Neural progenitor cell (in vitro differentiated cells): ENCODE measurements around the gene WSCD2. TPM values are rescaled to one million over a fixed set of nuclear protein-coding genes. Genes with fewer than 3 reads are reported as not detected.

ENCODE experiments used
- DNase-seq: peaks from one replicate; pipeline ENCODE4 v3.0.0-alpha.2; 2016; ENCODE audit warnings: low spot score
- H2AFZ ChIP-seq: fragments of 200-600 bp; sonication (generic); replicated peaks from 2 replicates; pipeline ENCODE4 v1.6.1; 2016; ENCODE audit warnings: antibody characterized with exemption
- H3F3A ChIP-seq: fragments of 200-600 bp; sonication (generic); 2 replicates; pipeline ENCODE4 v1.6.1; 2016; ENCODE audit warnings: antibody characterized with exemption, low read depth
- H3K27ac ChIP-seq: fragments of 200-600 bp; sonication (generic); 2 replicates; pipeline ENCODE4 v1.5.1; 2016; ENCODE audit warnings: mild to moderate bottlenecking
- H3K27me3 ChIP-seq: fragments of 200-600 bp; sonication (generic); 2 replicates; pipeline ENCODE4 v1.6.1; 2016; ENCODE audit warnings: mild to moderate bottlenecking, moderate library complexity
- H3K36me3 ChIP-seq: fragments of 200-600 bp; sonication (generic); 2 replicates; pipeline ENCODE4 v1.5.1; 2016
- H3K4me1 ChIP-seq: fragments of 200-600 bp; sonication (generic); 2 replicates; pipeline ENCODE4 v1.6.1; 2016; ENCODE audit warnings: mixed run types
- H3K4me2 ChIP-seq: fragments of 200-600 bp; sonication (generic); 2 replicates; pipeline ENCODE4 v1.6.1; 2016
- H3K4me3 ChIP-seq: fragments of 200-600 bp; sonication (generic); 2 replicates; pipeline ENCODE4 v1.5.1; 2016
- H3K79me2 ChIP-seq: fragments of 200-600 bp; sonication (generic); 2 replicates; pipeline ENCODE4 v1.6.1; 2016; ENCODE audit warnings: low read depth
- H3K9ac ChIP-seq: fragments of 200-600 bp; sonication (generic); 2 replicates; pipeline ENCODE4 v1.6.1; 2016
- H3K9me3 ChIP-seq: fragments of 200-600 bp; sonication (generic); 2 replicates; pipeline ENCODE4 v1.5.1; 2016; ENCODE audit warnings: low read depth
- H4K20me1 ChIP-seq: fragments of 200-600 bp; sonication (generic); 2 replicates; pipeline ENCODE4 v1.6.1; 2016; ENCODE audit warnings: low read depth
- H3K27ac Mint-ChIP-seq: 3 replicates; pipeline ENCODE4 v1.8.0; 2021; ENCODE audit warnings: mixed read lengths
- H3K27me3 Mint-ChIP-seq: 2 replicates; pipeline ENCODE4 v1.8.0; 2022; ENCODE audit warnings: low read depth, mild to moderate bottlenecking, inconsistent platforms, moderate library complexity, mixed read lengths; ENCODE audit not compliant: insufficient read depth
- H3K36me3 Mint-ChIP-seq: 3 replicates; pipeline ENCODE4 v1.8.0; 2021; ENCODE audit warnings: mixed read lengths
- H3K4me1 Mint-ChIP-seq: 3 replicates; pipeline ENCODE4 v1.8.0; 2021; ENCODE audit warnings: mixed read lengths
- H3K4me3 Mint-ChIP-seq: 3 replicates; pipeline ENCODE4 v1.8.0; 2021; ENCODE audit warnings: mild to moderate bottlenecking, moderate library complexity, mixed read lengths
- H3K9me3 Mint-ChIP-seq: 3 replicates; pipeline ENCODE4 v1.8.0; 2020; ENCODE audit warnings: mixed read lengths
- EZH2 ChIP-seq: fragments of 200-600 bp; sonication (generic); IDR thresholded peaks from 2 replicates; pipeline ENCODE4 v1.6.1; 2017; ENCODE audit warnings: antibody characterized with exemption, mild to moderate bottlenecking, moderate library complexity
- EZH2phosphoT487 ChIP-seq: fragments of 200-600 bp; sonication (generic); IDR thresholded peaks from 2 replicates; pipeline ENCODE4 v1.6.1; 2017; ENCODE audit warnings: antibody characterized with exemption
- total RNA-seq: library from RNA; depleted of rRNA; stranded (reverse); fragments of >200 nt; gene quantifications from 2 replicates; pipeline ENCODE4 v1.2.3, GENCODE V29; 2015; ENCODE audit warnings: low replicate concordance
- TF ChIP-seq, protein P1 (sequence below): fragments of 200-600 bp; sonication (generic); IDR thresholded peaks from 2 replicates; pipeline ENCODE4 v1.5.1; 2017; ENCODE audit warnings: antibody characterized with exemption, mild to moderate bottlenecking

WSCD2 gene
- total RNA-seq, 1 donor from 2014 or later = 6.6 TPM

DNA sequence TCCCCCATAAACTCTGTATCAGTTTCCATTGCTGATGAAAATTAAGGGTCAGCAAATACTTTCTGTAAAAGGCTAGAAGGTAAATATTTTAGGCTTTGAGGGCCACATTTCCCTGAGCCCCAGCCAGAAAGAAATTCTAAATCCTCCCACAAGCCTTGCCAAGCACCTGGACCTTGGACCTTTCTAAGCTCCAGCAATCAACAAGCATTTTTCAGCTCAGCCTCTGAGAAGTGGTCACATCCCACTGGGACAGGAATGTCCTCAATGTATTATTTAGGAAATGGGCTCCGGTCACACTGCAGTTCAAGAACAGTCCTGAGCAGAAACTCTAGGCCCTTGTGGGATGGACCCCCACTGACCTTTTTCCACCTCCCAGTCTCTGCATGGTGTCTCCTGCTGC lies 55.9 kb downstream of the WSCD2 start:
- Histone ChIP-seq H3K9ac (no peak overlapping the region), H3K4me2 (no peak overlapping the region), H3K36me3 (no peaks in the 10 kb centered on the region), H3K79me2 (no peaks in the 10 kb centered on the region), H3K27ac (no peak overlapping the region), H3K4me3 (no peak overlapping the region), H3K9me3 (no peaks in the 10 kb centered on the region), H4K20me1 (no peaks in the 10 kb centered on the region), H3F3A (no peaks in the 10 kb centered on the region), H3K27me3 (no peaks in the 10 kb centered on the region), H3K4me1 (no peaks in the 10 kb centered on the region), H2AFZ (no peak overlapping the region)
- Mint-ChIP-seq H3K4me1 (peaks cover 7% of the 10 kb centered on the region), H3K27me3 (peaks cover 2% of the 10 kb centered on the region), H3K9me3 (no peaks in the 10 kb centered on the region), H3K4me3 (no peak overlapping the region), H3K27ac (no peak overlapping the region), H3K36me3 (no peaks in the 10 kb centered on the region)
- no peak for DNase-seq
- TF ChIP-seq EZH2phosphoT487 (no peak), EZH2 (no peak)
- TF ChIP-seq, protein P1, sequence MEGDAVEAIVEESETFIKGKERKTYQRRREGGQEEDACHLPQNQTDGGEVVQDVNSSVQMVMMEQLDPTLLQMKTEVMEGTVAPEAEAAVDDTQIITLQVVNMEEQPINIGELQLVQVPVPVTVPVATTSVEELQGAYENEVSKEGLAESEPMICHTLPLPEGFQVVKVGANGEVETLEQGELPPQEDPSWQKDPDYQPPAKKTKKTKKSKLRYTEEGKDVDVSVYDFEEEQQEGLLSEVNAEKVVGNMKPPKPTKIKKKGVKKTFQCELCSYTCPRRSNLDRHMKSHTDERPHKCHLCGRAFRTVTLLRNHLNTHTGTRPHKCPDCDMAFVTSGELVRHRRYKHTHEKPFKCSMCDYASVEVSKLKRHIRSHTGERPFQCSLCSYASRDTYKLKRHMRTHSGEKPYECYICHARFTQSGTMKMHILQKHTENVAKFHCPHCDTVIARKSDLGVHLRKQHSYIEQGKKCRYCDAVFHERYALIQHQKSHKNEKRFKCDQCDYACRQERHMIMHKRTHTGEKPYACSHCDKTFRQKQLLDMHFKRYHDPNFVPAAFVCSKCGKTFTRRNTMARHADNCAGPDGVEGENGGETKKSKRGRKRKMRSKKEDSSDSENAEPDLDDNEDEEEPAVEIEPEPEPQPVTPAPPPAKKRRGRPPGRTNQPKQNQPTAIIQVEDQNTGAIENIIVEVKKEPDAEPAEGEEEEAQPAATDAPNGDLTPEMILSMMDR = no peak

- H3K79me2 ChIP-seq = no peaks in the 10 kb centered on the region
- H3K4me1 ChIP-seq = no peaks in the 10 kb centered on the region
- no peaks in the 10 kb centered on the region for H3K9me3 Mint-ChIP-seq
- no peak overlapping the region for H3K4me3 ChIP-seq
- no peak overlapping the region for H2AFZ ChIP-seq
- H3K4me2 ChIP-seq = no peak overlapping the region
- H3K27ac ChIP-seq = no peak overlapping the region
- no peaks in the 10 kb centered on the region for H3K36me3 ChIP-seq
- H3K4me3 Mint-ChIP-seq = peak overlapping the region; percentile 5
- TF ChIP-seq EZH2 (no peak), EZH2phosphoT487 (no peak)
- TF ChIP-seq, protein P1 = no peak
- no peaks in the 10 kb centered on the region for H4K20me1 ChIP-seq
- H3K9ac ChIP-seq = no peak overlapping the region
- no peak for DNase-seq
- H3K27me3 ChIP-seq = no peaks in the 10 kb centered on the region
- no peaks in the 10 kb centered on the region for H3K36me3 Mint-ChIP-seq
- H3F3A ChIP-seq = no peaks in the 10 kb centered on the region
- no peaks in the 10 kb centered on the region for H3K9me3 ChIP-seq
- H3K27me3 Mint-ChIP-seq = peaks cover 4% of the 10 kb centered on the region
- no peak overlapping the region for H3K27ac Mint-ChIP-seq
- H3K4me1 Mint-ChIP-seq = peaks cover 5% of the 10 kb centered on the region
Observed at GRCh38 chr12:108187831-108188230, 58.7 kb downstream of the WSCD2 start.

DNA sequence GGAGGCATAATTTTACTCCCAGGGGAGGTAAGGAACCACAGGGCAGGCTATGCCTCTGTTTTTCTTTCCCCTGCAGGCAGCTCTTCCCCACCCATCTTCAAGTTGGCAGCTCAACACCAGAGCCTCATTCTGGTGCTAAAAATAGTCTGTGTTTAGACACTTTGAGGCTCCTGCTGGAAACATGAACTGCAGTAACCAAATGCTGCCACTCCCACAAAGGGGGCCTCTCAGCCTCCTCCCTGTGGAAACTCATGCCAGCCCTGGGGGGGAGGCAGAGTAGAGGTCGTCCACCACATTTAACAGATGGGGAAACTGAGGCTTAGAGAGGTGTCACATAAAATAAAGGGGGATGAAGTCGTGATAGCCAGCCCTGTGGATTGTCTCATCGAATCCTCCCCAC lies 61.4 kb downstream of the WSCD2 start:
- Mint-ChIP-seq H3K4me1 (peaks cover 1% of the 10 kb centered on the region), H3K9me3 (no peaks in the 10 kb centered on the region), H3K27ac (no peak overlapping the region), H3K36me3 (no peaks in the 10 kb centered on the region), H3K4me3 (no peak overlapping the region), H3K27me3 (peaks cover 13% of the 10 kb centered on the region)
- no peaks in the 10 kb centered on the region for H3K36me3 ChIP-seq
- H2AFZ ChIP-seq = no peak overlapping the region
- TF ChIP-seq, protein P1 = no peak
- TF ChIP-seq EZH2 = no peak
- no peak for TF ChIP-seq EZH2phosphoT487
- H3F3A ChIP-seq = no peaks in the 10 kb centered on the region
- peaks cover 3% of the 10 kb centered on the region for H4K20me1 ChIP-seq
- no peak overlapping the region for H3K4me2 ChIP-seq
- H3K9me3 ChIP-seq = no peaks in the 10 kb centered on the region
- no peak overlapping the region for H3K4me3 ChIP-seq
- no peak overlapping the region for H3K9ac ChIP-seq
- H3K27me3 ChIP-seq = no peaks in the 10 kb centered on the region
- H3K4me1 ChIP-seq = no peaks in the 10 kb centered on the region
- no peak overlapping the region for H3K27ac ChIP-seq
- no peak for DNase-seq
- H3K79me2 ChIP-seq = no peaks in the 10 kb centered on the region

GRCh38 chr12:108191086-108191485 lies 62.0 kb downstream of the WSCD2 start:
- no peak overlapping the region for H2AFZ ChIP-seq
- H3K4me3 Mint-ChIP-seq = no peak overlapping the region
- H3K4me1 ChIP-seq = no peaks in the 10 kb centered on the region
- H3K27me3 Mint-ChIP-seq = peaks cover 15% of the 10 kb centered on the region
- no peaks in the 10 kb centered on the region for H3F3A ChIP-seq
- H3K9ac ChIP-seq = no peak overlapping the region
- TF ChIP-seq EZH2phosphoT487 (no peak), EZH2 (no peak)
- TF ChIP-seq, protein P1 = no peak
- no peaks in the 10 kb centered on the region for H3K4me1 Mint-ChIP-seq
- H3K27ac Mint-ChIP-seq = no peak overlapping the region
- H3K9me3 ChIP-seq = no peaks in the 10 kb centered on the region
- no peaks in the 10 kb centered on the region for H3K9me3 Mint-ChIP-seq
- no peaks in the 10 kb centered on the region for H3K36me3 ChIP-seq
- H3K27ac ChIP-seq = no peak overlapping the region
- no peaks in the 10 kb centered on the region for H3K79me2 ChIP-seq
- H3K36me3 Mint-ChIP-seq = no peaks in the 10 kb centered on the region
- peaks cover 3% of the 10 kb centered on the region for H4K20me1 ChIP-seq
- H3K27me3 ChIP-seq = no peaks in the 10 kb centered on the region
- H3K4me2 ChIP-seq = no peak overlapping the region
- DNase-seq = no peak
- no peak overlapping the region for H3K4me3 ChIP-seq
